Smooth muscle cell (in vitro differentiated cells): ENCODE results near the gene RNF112. TPM values are rescaled to one million over a fixed set of nuclear protein-coding genes. Genes with fewer than 3 reads are reported as not detected.

Source experiments
- DNase-seq: peaks from one replicate; lab custom pipeline; 2025; ENCODE audit not compliant: unreplicated experiment; lab: John Stamatoyannopoulos, UW
- H2AFZ ChIP-seq: fragments of 200-600 bp; sonication (generic); 2 replicates; pipeline ENCODE4 v1.6.0; 2016; ENCODE audit warnings: antibody characterized with exemption, low read depth, mild to moderate bottlenecking
- H3F3A ChIP-seq: fragments of 200-600 bp; sonication (generic); 2 replicates; pipeline ENCODE4 v1.6.0; 2017; ENCODE audit warnings: antibody characterized with exemption, low read depth
- H3K27ac ChIP-seq: fragments of 200-600 bp; sonication (generic); 2 replicates; pipeline ENCODE4 v1.5.1; 2016; ENCODE audit warnings: low read depth, mild to moderate bottlenecking
- H3K27me3 ChIP-seq: fragments of 200-600 bp; sonication (generic); 2 replicates; pipeline ENCODE4 v1.6.1; 2016; ENCODE audit warnings: low read depth, mild to moderate bottlenecking
- H3K36me3 ChIP-seq: fragments of 200-600 bp; sonication (generic); 2 replicates; pipeline ENCODE4 v1.5.1; 2016; ENCODE audit warnings: low read depth
- H3K4me1 ChIP-seq: fragments of 200-600 bp; sonication (generic); 2 replicates; pipeline ENCODE4 v1.5.1; 2016; ENCODE audit warnings: low read depth
- H3K4me2 ChIP-seq: fragments of 200-600 bp; sonication (generic); 2 replicates; pipeline ENCODE4 v1.6.0; 2016; ENCODE audit warnings: mild to moderate bottlenecking
- H3K4me3 ChIP-seq: fragments of 200-600 bp; sonication (generic); 2 replicates; pipeline ENCODE4 v1.5.1; 2016; ENCODE audit warnings: mild to moderate bottlenecking
- H3K79me2 ChIP-seq: fragments of 200-600 bp; sonication (generic); 2 replicates; pipeline ENCODE4 v1.6.0; 2016; ENCODE audit warnings: low read depth, mild to moderate bottlenecking
- H3K9ac ChIP-seq: fragments of 200-600 bp; sonication (generic); 2 replicates; pipeline ENCODE4 v1.6.0; 2016; ENCODE audit warnings: low read depth
- H3K9me3 ChIP-seq: fragments of 200-600 bp; sonication (generic); replicated peaks from 2 replicates; pipeline ENCODE4 v1.5.1; 2016; ENCODE audit warnings: low read depth
- H4K20me1 ChIP-seq: fragments of 200-600 bp; sonication (generic); 2 replicates; pipeline ENCODE4 v1.6.0; 2016; ENCODE audit warnings: low read depth
- WGBS: methylation state at CpG from one replicate; pipeline ENCODE4 v1.1.7; 2016; ENCODE audit warnings: low lambda C conversion rate; 5-methylcytosine and 5-hydroxymethylcytosine counted together
- polyA plus RNA-seq: library from polyadenylated mRNA; unstranded; fragments of >200 nt; fragmentation: Nextera tagmentation; extraction: Ambion mirVana; gene quantifications from 2 replicates; pipeline ENCODE4 v1.2.1, GENCODE V29; 2016
- total RNA-seq: library from RNA; depleted of rRNA; stranded (reverse); fragments of >200 nt; gene quantifications from 2 replicates; pipeline ENCODE4 v1.2.3, GENCODE V29; 2014
- TF ChIP-seq, protein P1 (sequence below): fragments of 200-600 bp; sonication (generic); IDR thresholded peaks from 2 replicates; pipeline ENCODE4 v1.5.1; 2017; ENCODE audit warnings: borderline replicate concordance, mild to moderate bottlenecking, antibody characterized with exemption; ENCODE audit not compliant: insufficient read depth, poor library complexity, severe bottlenecking

RNF112 gene
- total and polyA plus RNA-seq, 2 experiments from 2014 or later: 4.6 to 7.2 TPM

DNA sequence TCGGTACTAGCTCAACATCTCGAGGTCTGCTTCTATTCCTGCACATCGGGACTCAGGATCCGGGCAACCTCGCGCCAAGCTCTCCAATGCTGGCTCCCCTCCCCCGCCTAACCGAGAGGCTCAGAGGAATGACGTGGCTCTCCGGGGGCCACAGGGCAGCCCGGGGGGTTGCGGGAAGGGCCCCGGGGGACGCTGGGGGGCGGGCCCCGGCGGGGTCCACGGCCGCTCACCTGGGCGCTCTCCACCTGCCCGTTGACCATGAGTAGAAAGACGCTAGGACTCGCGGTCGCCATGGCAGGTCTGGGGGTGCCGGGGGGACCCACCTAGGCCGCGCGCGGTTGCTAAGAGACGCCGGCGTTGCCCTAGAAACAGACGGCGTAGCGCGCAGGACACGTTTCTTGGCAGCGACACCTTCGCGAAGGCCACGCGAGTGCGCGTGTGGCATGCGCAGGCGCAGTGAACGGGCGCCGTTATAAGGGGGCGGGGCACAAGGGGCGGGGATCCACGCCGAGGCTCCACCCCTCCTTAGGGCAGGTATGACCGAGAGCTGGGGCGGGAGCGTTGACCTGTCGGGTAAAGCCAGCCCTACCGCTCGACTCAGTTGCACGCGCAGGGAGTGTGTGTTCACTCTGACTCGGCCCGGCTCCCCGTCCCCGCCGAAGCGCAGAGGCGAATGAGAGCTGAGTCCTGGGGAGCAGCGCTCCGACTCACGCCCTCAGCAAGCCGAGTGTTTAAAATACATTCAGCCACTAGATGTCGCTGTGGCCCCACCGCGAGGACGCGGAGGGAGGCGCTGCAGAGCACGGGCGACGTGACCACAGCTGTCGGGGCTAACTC is 48.5 kb upstream of the RNF112 start, which contains the start of gene B9D1:
TSS of gene B9D1 (minus strand) at position 447 of the 837 bp plus-strand sequence. CDS start at position 293, 154 bp downstream.
- Histone ChIP-seq H3K27ac (peak within 1 kb of the TSS; percentile 91), H3K4me2 (peak within 1 kb of the TSS; percentile 89), H3K36me3 (no peaks in the 10 kb centered on the region), H3K79me2 (no peaks in the 10 kb centered on the region), H3K9me3 (no peaks in the 10 kb centered on the region), H3K4me3 (peak within 1 kb of the TSS; percentile 81), H3K9ac (peak within 1 kb of the TSS; percentile 90), H2AFZ (peak within 1 kb of the TSS; percentile 71), H3K4me1 (peaks cover 10% of the 10 kb centered on the region), H3F3A (no peaks in the 10 kb centered on the region), H4K20me1 (no peaks in the 10 kb centered on the region), H3K27me3 (no peaks in the 10 kb centered on the region)
- DNase-seq: peak; percentile 97
- TF ChIP-seq, protein P1, sequence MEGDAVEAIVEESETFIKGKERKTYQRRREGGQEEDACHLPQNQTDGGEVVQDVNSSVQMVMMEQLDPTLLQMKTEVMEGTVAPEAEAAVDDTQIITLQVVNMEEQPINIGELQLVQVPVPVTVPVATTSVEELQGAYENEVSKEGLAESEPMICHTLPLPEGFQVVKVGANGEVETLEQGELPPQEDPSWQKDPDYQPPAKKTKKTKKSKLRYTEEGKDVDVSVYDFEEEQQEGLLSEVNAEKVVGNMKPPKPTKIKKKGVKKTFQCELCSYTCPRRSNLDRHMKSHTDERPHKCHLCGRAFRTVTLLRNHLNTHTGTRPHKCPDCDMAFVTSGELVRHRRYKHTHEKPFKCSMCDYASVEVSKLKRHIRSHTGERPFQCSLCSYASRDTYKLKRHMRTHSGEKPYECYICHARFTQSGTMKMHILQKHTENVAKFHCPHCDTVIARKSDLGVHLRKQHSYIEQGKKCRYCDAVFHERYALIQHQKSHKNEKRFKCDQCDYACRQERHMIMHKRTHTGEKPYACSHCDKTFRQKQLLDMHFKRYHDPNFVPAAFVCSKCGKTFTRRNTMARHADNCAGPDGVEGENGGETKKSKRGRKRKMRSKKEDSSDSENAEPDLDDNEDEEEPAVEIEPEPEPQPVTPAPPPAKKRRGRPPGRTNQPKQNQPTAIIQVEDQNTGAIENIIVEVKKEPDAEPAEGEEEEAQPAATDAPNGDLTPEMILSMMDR: peak; percentile 95
- under 1% methylated on average over 78 of the region's 83 CpGs for WGBS

GRCh38 chr17:19363114-19363438 is 48.0 kb upstream of the RNF112 start:
- Histone ChIP-seq H3K4me3 (peak overlapping the region; percentile 81), H2AFZ (peak overlapping the region; percentile 30), H3K9ac (no peak overlapping the region)

GRCh38 chr17:19363460-19364035 is 47.5 kb upstream of the RNF112 start:
- 69% methylated on average over 5 of the region's 6 CpGs for WGBS
- H3K79me2 ChIP-seq: no peaks in the 10 kb centered on the region
- no peak overlapping the region for H3K4me3 ChIP-seq
- H3F3A ChIP-seq: no peaks in the 10 kb centered on the region
- H3K4me2 ChIP-seq: peak overlapping the region; percentile 89
- no peak overlapping the region for H2AFZ ChIP-seq
- H3K9ac ChIP-seq: no peak overlapping the region
- no peaks in the 10 kb centered on the region for H3K36me3 ChIP-seq
- H3K27me3 ChIP-seq: no peaks in the 10 kb centered on the region
- no peak overlapping the region for H3K27ac ChIP-seq
- TF ChIP-seq, protein P1: no peak
- DNase-seq: no peak
- no peaks in the 10 kb centered on the region for H4K20me1 ChIP-seq
- H3K4me1 ChIP-seq: peaks cover 10% of the 10 kb centered on the region
- no peaks in the 10 kb centered on the region for H3K9me3 ChIP-seq

More at GRCh38 chr17:19363114-19363438, 48.0 kb upstream of the RNF112 start:
- no peaks in the 10 kb centered on the region for H3K79me2 ChIP-seq
- no peaks in the 10 kb centered on the region for H3K9me3 ChIP-seq
- H3F3A ChIP-seq: no peaks in the 10 kb centered on the region
- H3K4me2 ChIP-seq: peak overlapping the region; percentile 89
- no peaks in the 10 kb centered on the region for H3K36me3 ChIP-seq
- no peaks in the 10 kb centered on the region for H4K20me1 ChIP-seq
- H3K27ac ChIP-seq: no peak overlapping the region
- WGBS: 37% methylated on average over 14 of the region's 14 CpGs
- no peaks in the 10 kb centered on the region for H3K27me3 ChIP-seq
- TF ChIP-seq, protein P1: no peak
- no peak for DNase-seq
- H3K4me1 ChIP-seq: peaks cover 10% of the 10 kb centered on the region
